Liver (tissue), 10 donors: ENCODE data around the gene TEC. TPM values are rescaled to one million over a fixed set of nuclear protein-coding genes. Genes with fewer than 3 reads are reported as not detected.

Experiments used
- DNase-seq: peaks from one replicate; pipeline ENCODE4 v3.0.0-alpha.2; 2017; ENCODE audit warnings: low spot score
- H3K27ac ChIP-seq, 2 donors: one replicate each; pipeline ENCODE4 v1.7.0; 2013; ENCODE audit warnings: inconsistent platforms in 2 of 2, low read length in 2 of 2, control low read depth in 1 of 2, low read depth in 1 of 2, mild to moderate bottlenecking in 1 of 2
- H3K27me3 ChIP-seq, 4 donors: one replicate each; pipeline versions ENCODE4 v1.6.1 to v1.7.0; 2013; ENCODE audit warnings: low read length in 3 of 4, inconsistent platforms in 1 of 4, mild to moderate bottlenecking in 1 of 4, moderate library complexity in 1 of 4; ENCODE audit not compliant: control insufficient read depth in 4 of 4, insufficient read depth in 4 of 4
- H3K36me3 ChIP-seq, 4 donors: one replicate each; pipeline versions ENCODE4 v1.6.1 to v1.7.0; 2013; ENCODE audit warnings: low read length in 3 of 4, mild to moderate bottlenecking in 3 of 4, low read depth in 1 of 4, moderate library complexity in 1 of 4; ENCODE audit not compliant: control insufficient read depth in 4 of 4, insufficient read depth in 3 of 4
- H3K4me1 ChIP-seq, 4 donors: one replicate each; pipeline versions ENCODE4 v1.6.1 to v1.7.0; 2013; ENCODE audit warnings: low read length in 3 of 4, mild to moderate bottlenecking in 3 of 4, moderate library complexity in 1 of 4; ENCODE audit not compliant: control insufficient read depth in 4 of 4, insufficient read depth in 4 of 4
- H3K4me3 ChIP-seq, 3 donors: one replicate each; pipeline versions ENCODE4 v1.6.1 to v1.7.0; 2013; ENCODE audit warnings: low read length in 3 of 3, control low read depth in 1 of 3, low read depth in 1 of 3, mild to moderate bottlenecking in 1 of 3
- H3K9ac ChIP-seq, 2 donors: one replicate each; pipeline ENCODE4 v1.7.0; 2013; ENCODE audit warnings: low read length in 2 of 2, mild to moderate bottlenecking in 2 of 2, moderate library complexity in 2 of 2, control low read depth in 1 of 2, low read depth in 1 of 2
- H3K9me3 ChIP-seq, 4 donors: one replicate each; pipeline versions ENCODE4 v1.6.1 to v1.7.0; 2013; ENCODE audit warnings: low read length in 3 of 4; ENCODE audit not compliant: control insufficient read depth in 4 of 4
- HNF4A ChIP-seq, 2 donors: conservative IDR thresholded peaks; 2 replicates each; pipeline ENCODE4 v1.6.1; 2016; ENCODE audit warnings: antibody characterized with exemption in 2 of 2, mild to moderate bottlenecking in 2 of 2
- YY1 ChIP-seq: IDR thresholded peaks from 2 replicates; pipeline ENCODE4 v1.6.1; 2016; ENCODE audit warnings: antibody characterized with exemption, mild to moderate bottlenecking
- WGBS: extraction: QIAGEN DNeasy Blood & Tissue Kit; methylation state at CpG from one replicate; pipeline ENCODE4 v1.1.7; 2013; 5-methylcytosine and 5-hydroxymethylcytosine counted together
- polyA plus RNA-seq, 2 donors: library from polyadenylated mRNA; stranded (reverse) in 1 of 2; unstranded in 1 of 2; fragments of 200-250 nt in 1 of 2; fragments of >200 nt in 1 of 2; fragmentation: Nextera tagmentation in 1 of 2; extraction: Ambion mirVana in 1 of 2; gene quantifications; one replicate each; pipeline versions ENCODE4 v1.2.1 to v1.2.3, GENCODE V29; 2013 to 2015
- small RNA-seq: library from RNA; depleted of rRNA; stranded (forward); fragments of <200 nt; gene quantifications from one replicate; pipeline ENCODE3, GENCODE V24; 2014
- total RNA-seq, 2 donors: library from RNA; depleted of rRNA; stranded (reverse); fragments of >200 nt; gene quantifications; one replicate each; pipeline ENCODE4 v1.2.3, GENCODE V29; 2014
- donor health status: healthy.
- donor health status: healthy.
- donor health status: healthy.
- donor health status: healthy.
- donor health status: healthy.

Gene TEC
- total and polyA plus RNA-seq, 4 donors: 1.1 to 4.7 (median 2.0) TPM

DNA sequence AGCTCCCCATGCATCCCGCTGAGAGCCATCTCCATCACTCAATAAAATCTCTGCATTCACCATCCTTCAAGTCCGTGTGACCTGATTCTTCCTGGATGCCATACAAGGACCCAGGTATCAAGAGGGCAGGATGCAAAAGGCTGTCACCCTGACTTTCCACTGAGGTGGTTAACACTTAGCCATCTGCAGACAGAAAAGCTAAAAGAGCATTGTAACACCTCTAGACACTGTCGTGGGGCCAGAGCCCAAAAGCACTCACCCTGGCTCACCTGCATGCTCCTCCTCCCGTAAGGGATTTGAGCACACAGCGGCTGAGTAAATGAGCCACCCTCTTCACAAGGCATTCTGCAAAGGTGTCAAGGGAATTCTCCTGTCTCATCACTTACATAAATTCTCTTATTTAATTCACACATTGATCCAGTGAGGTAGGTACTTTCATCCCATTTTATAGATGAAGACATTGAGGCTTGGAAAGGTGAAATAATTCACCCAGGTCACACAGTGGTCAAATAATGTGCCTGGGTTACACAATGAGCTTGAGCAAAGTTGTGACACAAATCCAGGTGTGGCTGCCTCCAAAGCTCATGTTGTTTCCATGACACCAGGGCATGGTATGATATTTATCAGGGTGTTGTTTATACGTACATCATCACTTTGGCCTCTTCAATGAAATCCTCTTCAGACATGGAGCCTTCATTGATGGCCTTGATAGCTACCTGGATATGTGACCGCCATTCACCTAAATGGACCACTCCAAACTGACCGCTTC lies 183.6 kb downstream of the TEC start:
- WGBS: 67% methylated on average over 8 of the region's 8 CpGs
- Histone ChIP-seq H3K36me3 (no peaks in the 10 kb centered on the region), H3K4me1 (peaks cover 0 to 4% (median 0%) of the 10 kb centered on the region in 4 donors), H3K9me3 (no peaks in the 10 kb centered on the region), H3K9ac (no peak overlapping the region), H3K27ac (no peak overlapping the region), H3K27me3 (no peaks in the 10 kb centered on the region), H3K4me3 (no peak overlapping the region)
- TF ChIP-seq YY1 (no peak), HNF4A (conservative IDR thresholded peaks at IDR 0.05) (peak in 1 of 2 donors; percentile 6)
- no peak for DNase-seq

Small RNA genes within 50 kb of the gene (small RNA-seq; reads per million reads assigned to genes)
- gene RF00019: not detected
- not detected for gene RF00026
- not detected for gene RNU6-838P

Other genes with a start within 250 kb of the TEC start
- gene TXK, start 135.6 kb downstream of the TEC start, total RNA-seq: 1 to 10 TPM; 1.2 to 4.9 TPM
- 1 to 10 TPM in 1 of 2 donors, under 1 TPM in 1; 0.43 to 1.5 TPM for gene TXK, start 135.6 kb downstream of the TEC start, polyA plus RNA-seq
- gene SLAIN2, start 71.7 kb upstream of the TEC start, total RNA-seq: 10 to 100 TPM; 12.1 to 32.5 TPM
- 10 to 100 TPM; 13.7 to 19.5 TPM for gene SLAIN2, start 71.7 kb upstream of the TEC start, polyA plus RNA-seq
- 1 to 10 TPM in 1 of 2 donors, under 1 TPM in 1; 0.08 to 1.8 TPM for gene SLC10A4, start 213.5 kb upstream of the TEC start, total RNA-seq
- not detected for gene SLC10A4, start 213.5 kb upstream of the TEC start, polyA plus RNA-seq
- gene ZAR1, start 220.4 kb upstream of the TEC start, total RNA-seq: under 1 TPM in 1 of 2 donors, not detected in 1; 0.28 TPM
- not detected for gene ZAR1, start 220.4 kb upstream of the TEC start, polyA plus RNA-seq